Fibroblast of lung (primary cell): ENCODE data around the gene SERF1B. TPM values are rescaled to one million over a fixed set of nuclear protein-coding genes. Genes with fewer than 3 reads are reported as not detected.

Experiments used
- polyA plus RNA-seq, 2 donors: library from polyadenylated mRNA; depleted of rRNA in 1 of 2; stranded (reverse) in 1 of 2; unstranded in 1 of 2; fragments of >200 nt; gene quantifications; 2 replicates each; pipeline ENCODE4 v1.2.1, GENCODE V29; 2011 to 2012; ENCODE audit warnings: missing spikeins in 1 of 2
- total RNA-seq: library from RNA; depleted of rRNA; stranded (reverse); fragments of >200 nt; gene quantifications from 2 replicates; pipeline ENCODE4 v1.2.1, GENCODE V29; 2014

The SERF1B gene
- total and polyA plus RNA-seq, 2 donors (not counting 1 experiment from before 2014, with no cell fraction given): 19.8 to 38.5 TPM

Other genes starting within 250 kb of the SERF1B start
- gene SMN2, start 24.4 kb downstream of the SERF1B start, total RNA-seq: 33.0 and 36.0 TPM in 2 replicates
- gene SMN2, start 24.4 kb downstream of the SERF1B start, polyA plus RNA-seq: 38.7 and 63.5 TPM in 2 replicates